ENCODE data around the gene MAP3K7. TPM values are rescaled to one million over a fixed set of nuclear protein-coding genes. Genes with fewer than 3 reads are reported as not detected.

The MAP3K7 gene
- total and polyA plus RNA-seq, 8 donors, result 8.5 to 42.8 (median 17.6) TPM

DNA sequence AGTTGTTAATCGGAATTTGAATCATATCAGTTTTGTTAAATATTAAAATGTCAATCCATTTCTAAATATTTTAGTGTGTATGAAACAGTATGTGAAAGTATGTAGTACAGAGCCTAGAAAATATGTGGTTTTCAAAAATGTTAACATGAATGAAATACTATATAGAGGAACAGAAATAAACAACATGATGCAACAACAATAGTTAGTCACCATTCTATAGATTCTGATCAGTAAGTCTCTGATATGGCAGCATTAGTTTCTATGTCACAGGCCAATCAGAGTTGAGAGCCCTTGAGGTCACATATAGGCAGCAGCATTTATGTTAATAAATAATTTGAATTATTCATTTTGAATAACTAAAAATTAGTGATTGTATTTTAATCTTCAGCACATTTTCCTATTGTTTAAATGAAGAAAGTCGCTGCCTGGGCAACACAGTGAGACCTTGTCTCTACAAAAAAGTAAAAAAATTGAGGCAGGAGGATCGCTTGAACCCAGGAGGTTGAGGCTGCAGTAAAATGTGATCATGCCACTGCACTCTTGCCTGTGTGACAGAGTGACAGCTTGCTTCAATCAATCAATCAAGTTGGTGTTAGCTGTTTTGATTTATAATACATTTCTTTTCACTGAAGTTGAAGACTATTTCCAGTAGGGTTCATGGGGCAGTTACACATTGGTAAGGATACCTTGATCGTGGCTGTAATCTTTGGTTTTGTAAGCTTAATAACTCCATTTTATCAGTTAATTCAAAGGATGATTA, 11.5 kb upstream of the MAP3K7 start:
- Histone ChIP-seq H3K36me3 (no peaks in the 10 kb centered on the region), H3K9me3 (no peaks in the 10 kb centered on the region), H3K4me1 (no peaks in the 10 kb centered on the region), H3K27me3 (peaks cover 0 to 51% (median 7%) of the 10 kb centered on the region in 3 donors), H3K27ac (no peak overlapping the region), H3K4me3 (no peak overlapping the region)
- TF ChIP-seq POLR2AphosphoS5 (IDR thresholded peaks at IDR 0.05) (no peak), POLR2A (IDR thresholded peaks at IDR 0.05) (no peak), EP300 (IDR thresholded peaks at IDR 0.05) (no peak)
- TF ChIP-seq, protein P1, sequence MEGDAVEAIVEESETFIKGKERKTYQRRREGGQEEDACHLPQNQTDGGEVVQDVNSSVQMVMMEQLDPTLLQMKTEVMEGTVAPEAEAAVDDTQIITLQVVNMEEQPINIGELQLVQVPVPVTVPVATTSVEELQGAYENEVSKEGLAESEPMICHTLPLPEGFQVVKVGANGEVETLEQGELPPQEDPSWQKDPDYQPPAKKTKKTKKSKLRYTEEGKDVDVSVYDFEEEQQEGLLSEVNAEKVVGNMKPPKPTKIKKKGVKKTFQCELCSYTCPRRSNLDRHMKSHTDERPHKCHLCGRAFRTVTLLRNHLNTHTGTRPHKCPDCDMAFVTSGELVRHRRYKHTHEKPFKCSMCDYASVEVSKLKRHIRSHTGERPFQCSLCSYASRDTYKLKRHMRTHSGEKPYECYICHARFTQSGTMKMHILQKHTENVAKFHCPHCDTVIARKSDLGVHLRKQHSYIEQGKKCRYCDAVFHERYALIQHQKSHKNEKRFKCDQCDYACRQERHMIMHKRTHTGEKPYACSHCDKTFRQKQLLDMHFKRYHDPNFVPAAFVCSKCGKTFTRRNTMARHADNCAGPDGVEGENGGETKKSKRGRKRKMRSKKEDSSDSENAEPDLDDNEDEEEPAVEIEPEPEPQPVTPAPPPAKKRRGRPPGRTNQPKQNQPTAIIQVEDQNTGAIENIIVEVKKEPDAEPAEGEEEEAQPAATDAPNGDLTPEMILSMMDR (IDR thresholded peaks at IDR 0.05), result no peak
- no peak for DNase-seq
- intact Hi-C loops (cut with DNase I; ENCODE audit: low total_unique reads), result no loop called here
- 65 to 78% (median 68%) methylated on average over 4 of the region's 4 CpGs for WGBS, 5 donors

DNA sequence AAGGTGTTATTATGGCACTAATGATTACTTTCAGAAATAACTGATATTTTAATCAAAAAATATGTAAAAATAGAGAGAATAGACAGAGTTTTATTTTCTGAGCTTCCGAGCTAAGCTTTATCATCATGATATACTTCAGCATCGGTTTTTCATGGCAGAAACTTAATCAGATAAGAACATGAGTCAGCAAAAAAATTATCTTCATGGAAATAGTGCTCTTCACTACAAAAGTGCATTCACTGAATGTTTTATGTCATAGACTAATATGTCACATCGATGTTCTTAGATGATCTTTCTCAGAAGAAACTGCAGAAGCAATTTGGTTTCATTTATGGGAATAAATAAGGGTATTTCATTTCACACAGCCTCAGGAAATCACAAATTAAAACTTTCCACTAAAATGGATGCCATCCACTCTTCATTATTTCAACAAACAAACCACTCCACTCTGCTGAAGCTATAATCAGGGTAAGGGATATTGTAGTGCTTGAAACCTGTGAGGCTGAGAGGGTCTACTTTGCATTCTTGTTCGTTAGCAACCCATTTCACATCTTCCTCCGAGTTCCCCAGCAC, 10.2 kb upstream of the MAP3K7 start:
- Histone ChIP-seq H3K9me3 (no peaks in the 10 kb centered on the region), H3K4me3 (no peak overlapping the region), H3K36me3 (no peaks in the 10 kb centered on the region), H3K27me3 (peaks cover 0 to 52% (median 5%) of the 10 kb centered on the region in 3 donors), H3K4me1 (no peaks in the 10 kb centered on the region), H3K27ac (no peak overlapping the region)
- no peak for DNase-seq
- intact Hi-C loops (cut with DNase I; ENCODE audit: low total_unique reads), result no loop called here
- 51 to 56% (median 52%) methylated on average over 5 of the region's 5 CpGs for WGBS, 5 donors
- no peak for TF ChIP-seq POLR2A (IDR thresholded peaks at IDR 0.05)
- TF ChIP-seq, protein P1 (IDR thresholded peaks at IDR 0.05), result no peak
- no peak for TF ChIP-seq POLR2AphosphoS5 (IDR thresholded peaks at IDR 0.05)
- no peak for TF ChIP-seq EP300 (IDR thresholded peaks at IDR 0.05)

DNA sequence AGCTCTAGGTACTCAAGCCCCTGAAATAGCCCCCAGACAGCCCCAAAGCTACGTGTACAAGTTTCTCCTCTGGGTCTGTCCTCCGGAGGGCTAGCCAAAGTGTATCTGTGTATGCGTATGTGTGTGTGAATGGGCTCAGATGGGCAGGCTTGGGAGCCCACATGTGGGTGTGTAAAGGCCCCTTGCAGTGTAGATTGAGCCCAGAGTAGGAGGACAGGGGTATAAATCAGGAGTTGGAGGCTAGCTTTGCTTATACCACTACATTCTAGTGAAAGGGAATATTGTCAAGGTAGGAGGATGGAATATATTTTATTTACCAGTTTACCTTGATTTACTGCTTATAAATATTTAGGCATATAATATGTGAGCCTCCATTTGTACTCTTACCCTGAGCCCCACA, 9.0 kb upstream of the MAP3K7 start:
- H3K4me3 ChIP-seq, result no peak overlapping the region
- H3K9me3 ChIP-seq, result no peaks in the 10 kb centered on the region
- H3K36me3 ChIP-seq, result no peaks in the 10 kb centered on the region
- no peak overlapping the region for H3K27ac ChIP-seq
- no peak for DNase-seq
- H3K27me3 ChIP-seq, result peaks cover 0 to 48% (median 5%) of the 10 kb centered on the region in 3 donors
- 58 to 69% (median 59%) methylated on average over 3 of the region's 3 CpGs for WGBS, 5 donors
- TF ChIP-seq POLR2AphosphoS5 (IDR thresholded peaks at IDR 0.05) (no peak), POLR2A (IDR thresholded peaks at IDR 0.05) (no peak), EP300 (IDR thresholded peaks at IDR 0.05) (no peak)
- TF ChIP-seq, protein P1 (IDR thresholded peaks at IDR 0.05), result no peak
- intact Hi-C loops (cut with DNase I; ENCODE audit: low total_unique reads), result no loop called here
- H3K4me1 ChIP-seq, result no peaks in the 10 kb centered on the region

DNA sequence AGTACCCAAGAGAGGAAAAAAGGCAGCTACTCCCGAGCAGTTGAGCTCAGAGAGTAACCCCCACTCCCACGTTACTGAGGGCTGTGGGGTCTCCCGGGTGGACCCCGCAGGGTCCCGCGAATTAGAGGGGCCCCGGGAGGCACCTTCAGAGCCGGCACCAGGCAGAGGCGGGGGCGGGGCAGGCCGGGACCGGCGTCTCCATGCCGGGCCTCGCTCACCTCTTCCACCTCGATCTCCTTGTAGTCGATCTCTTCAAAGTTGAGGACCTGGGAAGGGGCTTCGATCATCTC, 381 bp downstream of the MAP3K7 start:
- Histone ChIP-seq H3K9me3 (no peaks in the 10 kb centered on the region), H3K27me3 (no peaks in the 10 kb centered on the region), H3K4me1 (peaks cover 18 to 52% (median 35%) of the 10 kb centered on the region in 4 donors), H3K4me3 (peak overlapping the region; percentile 65 to 100 (median 98)), H3K27ac (peak overlapping the region; percentile 88 to 94 (median 92)), H3K36me3 (no peaks in the 10 kb centered on the region)
- no peak for DNase-seq
- no peak for TF ChIP-seq POLR2A (IDR thresholded peaks at IDR 0.05)
- TF ChIP-seq, protein P1 (IDR thresholded peaks at IDR 0.05), result no peak
- TF ChIP-seq POLR2AphosphoS5 (IDR thresholded peaks at IDR 0.05), result no peak
- TF ChIP-seq EP300 (IDR thresholded peaks at IDR 0.05), result no peak
- WGBS, 5 donors, result 0 to 2% (median 1%) methylated on average over 16 to 18 of the region's 18 CpGs
- intact Hi-C loops (cut with DNase I; ENCODE audit: low total_unique reads), result no loop called here

All from stomach (tissue), 9 donors.